Measurements from ENCODE around the gene SULT1A2. TPM values are rescaled to one million over a fixed set of nuclear protein-coding genes. Genes with fewer than 3 reads are reported as not detected.
A peak's percentile ranks its signal among the peaks of the same experiment; 100 is the strongest.

Gene SULT1A2
- total and polyA plus RNA-seq, 2 donors from 2014 or later = 1.1 to 13.3 TPM

DNA sequence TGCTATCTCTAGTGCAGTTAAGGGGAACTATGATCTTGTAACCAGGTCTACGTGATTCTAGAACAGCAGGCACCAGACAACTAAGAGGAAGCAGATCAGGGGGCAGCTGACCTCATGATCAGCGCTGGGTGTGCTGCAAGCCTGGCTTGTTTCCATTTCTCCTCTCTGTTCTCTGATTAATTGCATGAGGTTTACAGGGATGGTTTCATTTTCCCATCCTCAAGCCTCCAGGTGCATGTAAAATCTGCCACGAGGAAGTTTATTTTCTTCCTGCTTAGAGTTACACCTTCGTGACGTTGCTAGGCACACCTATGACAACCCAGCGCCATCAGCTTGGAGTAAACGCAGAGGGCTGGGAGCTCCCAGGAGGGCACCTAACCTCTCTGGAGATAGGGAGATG, 53.8 kb downstream of the SULT1A2 start:
- no peak overlapping the region for H3K4me3 ChIP-seq (ENCODE audit: low read length in 3 of 3)
- no peak for TF ChIP-seq CTCF (IDR thresholded peaks at IDR 0.05; ENCODE audit: borderline replicate concordance, extremely low read depth, insufficient read depth)
- H3K27me3 ChIP-seq (ENCODE audit: control insufficient read depth, insufficient read depth, low read length) = no peaks in the 10 kb centered on the region
- no peaks in the 10 kb centered on the region for H3K36me3 ChIP-seq (ENCODE audit: control insufficient read depth in 2 of 3, insufficient read depth in 3 of 3, low read length in 3 of 3)
- FAIRE-seq (no peak), DNase-seq (peak in 4 of 5 donors; percentile 24 to 76 (median 46))
- no peak overlapping the region for H3K27ac ChIP-seq (ENCODE audit: low read depth in 2 of 2, low read length in 2 of 2)
- intact Hi-C loops (cut with DNase I) = loop anchor here (10.0 kb wide), 1 partner anchor 48 kb away; the partner anchor contains the start of genes APOBR and CLN3
- no peaks in the 10 kb centered on the region for H3K9me3 ChIP-seq (ENCODE audit: control insufficient read depth in 2 of 3, insufficient read depth in 1 of 3, low read length in 3 of 3)
- H3K9ac ChIP-seq (ENCODE audit: low read length in 3 of 3) = no peak overlapping the region
- peaks cover 0 to 2% (median 0%) of the 10 kb centered on the region in 3 donors for H3K4me1 ChIP-seq (ENCODE audit: control insufficient read depth in 2 of 3, insufficient read depth in 2 of 3, low read depth in 1 of 3, low read length in 3 of 3)

DNA sequence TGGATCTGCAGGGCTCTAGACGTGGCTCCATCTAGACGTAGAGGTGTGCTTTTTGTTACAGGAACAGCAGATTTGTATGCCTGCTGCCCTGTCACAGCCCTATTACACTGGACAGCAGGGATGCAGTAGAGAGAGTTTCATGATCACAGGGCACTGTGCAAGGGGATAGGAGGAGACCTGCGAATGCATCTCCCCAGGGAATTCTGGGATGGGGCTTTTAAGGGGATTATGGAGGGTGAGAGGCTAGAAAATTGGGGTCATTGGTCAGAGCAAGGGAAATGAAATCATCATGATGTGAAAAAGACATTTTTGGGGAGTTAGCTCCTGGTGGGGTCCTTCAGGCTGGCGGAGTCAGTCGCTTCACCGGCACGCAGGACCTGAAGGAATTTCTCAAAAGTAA, 54.2 kb downstream of the SULT1A2 start:
- H3K4me3 ChIP-seq (ENCODE audit: low read length in 3 of 3) = no peak overlapping the region
- H3K36me3 ChIP-seq (ENCODE audit: control insufficient read depth in 2 of 3, insufficient read depth in 3 of 3, low read length in 3 of 3) = no peaks in the 10 kb centered on the region
- TF ChIP-seq CTCF (IDR thresholded peaks at IDR 0.05; ENCODE audit: borderline replicate concordance, extremely low read depth, insufficient read depth) = no peak
- FAIRE-seq (no peak), DNase-seq (no peak)
- no peak overlapping the region for H3K27ac ChIP-seq (ENCODE audit: low read depth in 2 of 2, low read length in 2 of 2)
- intact Hi-C loops (cut with DNase I) = loop anchor here (10.0 kb wide), 1 partner anchor 48 kb away; the partner anchor contains the start of genes APOBR and CLN3
- no peak overlapping the region for H3K9ac ChIP-seq (ENCODE audit: low read length in 3 of 3)
- H3K4me1 ChIP-seq (ENCODE audit: control insufficient read depth in 2 of 3, insufficient read depth in 2 of 3, low read depth in 1 of 3, low read length in 3 of 3) = peaks cover 0 to 5% (median 0%) of the 10 kb centered on the region in 3 donors
- no peaks in the 10 kb centered on the region for H3K27me3 ChIP-seq (ENCODE audit: control insufficient read depth, insufficient read depth, low read length)
- H3K9me3 ChIP-seq (ENCODE audit: control insufficient read depth in 2 of 3, insufficient read depth in 1 of 3, low read length in 3 of 3) = no peaks in the 10 kb centered on the region

Other genes with a start within 250 kb of the SULT1A2 start
- 2.4 TPM for gene NPIPB6, start 233.5 kb downstream of the SULT1A2 start, total RNA-seq
- gene NPIPB6, start 233.5 kb downstream of the SULT1A2 start, polyA plus RNA-seq (ENCODE audit: insufficient read depth, low read depth, low replicate concordance) = not detected
- gene EIF3CL, start 193.2 kb downstream of the SULT1A2 start, total RNA-seq = 26.7 TPM
- gene EIF3CL, start 193.2 kb downstream of the SULT1A2 start, polyA plus RNA-seq (ENCODE audit: insufficient read depth, low read depth, low replicate concordance) = 61.0 TPM
- gene NPIPB7, start 124.7 kb downstream of the SULT1A2 start, total RNA-seq = not detected
- not detected for gene NPIPB7, start 124.7 kb downstream of the SULT1A2 start, polyA plus RNA-seq (ENCODE audit: insufficient read depth, low read depth, low replicate concordance)
- gene CLN3, start 105.0 kb downstream of the SULT1A2 start, total RNA-seq = 35.0 TPM
- 54.1 TPM for gene CLN3, start 105.0 kb downstream of the SULT1A2 start, polyA plus RNA-seq (ENCODE audit: insufficient read depth, low read depth, low replicate concordance)
- 3.2 TPM for gene APOBR, start 102.4 kb downstream of the SULT1A2 start, total RNA-seq
- 0.45 TPM for gene APOBR, start 102.4 kb downstream of the SULT1A2 start, polyA plus RNA-seq (ENCODE audit: insufficient read depth, low read depth, low replicate concordance)
- gene IL27, start 90.2 kb downstream of the SULT1A2 start, total RNA-seq = 0.31 TPM
- not detected for gene IL27, start 90.2 kb downstream of the SULT1A2 start, polyA plus RNA-seq (ENCODE audit: insufficient read depth, low read depth, low replicate concordance)
- gene NUPR1, start 58.1 kb downstream of the SULT1A2 start, total RNA-seq = 64.7 TPM
- 125 TPM for gene NUPR1, start 58.1 kb downstream of the SULT1A2 start, polyA plus RNA-seq (ENCODE audit: insufficient read depth, low read depth, low replicate concordance)
- 28.5 TPM for gene SGF29, start 43.1 kb downstream of the SULT1A2 start, total RNA-seq
- 20.6 TPM for gene SGF29, start 43.1 kb downstream of the SULT1A2 start, polyA plus RNA-seq (ENCODE audit: insufficient read depth, low read depth, low replicate concordance)
- 20.7 TPM for gene SULT1A1, start 13.0 kb upstream of the SULT1A2 start, total RNA-seq
- 50.2 TPM for gene SULT1A1, start 13.0 kb upstream of the SULT1A2 start, polyA plus RNA-seq (ENCODE audit: insufficient read depth, low read depth, low replicate concordance)
- 2.0 TPM for gene NPIPB8, start 41.0 kb upstream of the SULT1A2 start, total RNA-seq
- gene NPIPB8, start 41.0 kb upstream of the SULT1A2 start, polyA plus RNA-seq (ENCODE audit: insufficient read depth, low read depth, low replicate concordance) = not detected
- gene EIF3C, start 114.4 kb upstream of the SULT1A2 start, total RNA-seq = 424 TPM
- 542 TPM for gene EIF3C, start 114.4 kb upstream of the SULT1A2 start, polyA plus RNA-seq (ENCODE audit: insufficient read depth, low read depth, low replicate concordance)
- 3.5 TPM for gene NPIPB9, start 154.7 kb upstream of the SULT1A2 start, total RNA-seq
- 0.37 TPM for gene NPIPB9, start 154.7 kb upstream of the SULT1A2 start, polyA plus RNA-seq (ENCODE audit: insufficient read depth, low read depth, low replicate concordance)
- 102 TPM for gene ATXN2L, start 225.9 kb upstream of the SULT1A2 start, total RNA-seq
- gene ATXN2L, start 225.9 kb upstream of the SULT1A2 start, polyA plus RNA-seq (ENCODE audit: insufficient read depth, low read depth, low replicate concordance) = 43.2 TPM
- 146 TPM for gene TUFM, start 249.3 kb upstream of the SULT1A2 start, total RNA-seq
- gene TUFM, start 249.3 kb upstream of the SULT1A2 start, polyA plus RNA-seq (ENCODE audit: insufficient read depth, low read depth, low replicate concordance) = 443 TPM